ENCODE results near the gene TEPSIN. TPM values are rescaled to one million over a fixed set of nuclear protein-coding genes. Genes with fewer than 3 reads are reported as not detected.
"Not testable (repeated sequence)": the region's sequence is repeated elsewhere in the genome, so short reads cannot be mapped to it uniquely, and the experiment has no call there.

Gene TEPSIN
- total and polyA plus RNA-seq, 5 donors from 2014 or later = 2.1 to 113 (median 6.2) TPM

DNA sequence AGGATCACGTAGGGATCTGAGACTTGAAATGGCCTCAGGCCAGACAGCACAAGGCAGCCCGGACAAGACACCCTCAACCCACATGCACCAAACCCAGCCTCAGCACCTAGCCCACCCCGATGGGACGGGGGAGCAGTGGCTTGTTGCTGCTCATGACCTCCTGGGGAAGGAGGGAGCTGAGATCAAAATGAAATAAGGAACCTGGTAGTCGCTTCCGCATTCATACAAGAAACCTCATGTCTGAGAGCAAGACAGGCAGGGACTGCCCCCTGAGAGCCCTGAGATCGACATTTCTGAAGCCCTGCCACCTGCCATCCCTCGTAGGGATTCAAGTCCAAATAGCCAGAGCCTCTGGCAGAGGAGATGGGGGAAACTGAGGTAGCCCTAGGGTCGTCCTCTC, 10.4 kb downstream of the TEPSIN start:
- Mint-ChIP-seq H3K36me3 (peaks cover 18% of the 10 kb centered on the region), H3K27ac (no peak overlapping the region), H3K4me1 (peaks cover 0 to 20% (median 12%) of the 10 kb centered on the region in 4 donors), H3K27me3 (no peaks in the 10 kb centered on the region), H3K9me3 (no peaks in the 10 kb centered on the region), H3K4me3 (no peak overlapping the region)
- H3K4me3 ChIP-seq (ENCODE audit: low read depth, low read length) = no peak overlapping the region
- H3K36me3 ChIP-seq (ENCODE audit: control insufficient read depth, insufficient read depth, low read length) = peaks cover 17% of the 10 kb centered on the region
- H3K27me3 ChIP-seq (ENCODE audit: control insufficient read depth, insufficient read depth, low read length) = no peaks in the 10 kb centered on the region
- ATAC-seq (ENCODE audit: low read depth in 2 of 2) = peak in 1 of 2 donors; percentile 35
- DNase-seq = no peak
- no peaks in the 10 kb centered on the region for H3K9me3 ChIP-seq (ENCODE audit: control insufficient read depth in 2 of 2, low read length in 2 of 2)
- peaks cover 7% of the 10 kb centered on the region for H3K4me1 ChIP-seq (ENCODE audit: control insufficient read depth, insufficient read depth, low read length, poor library complexity, severe bottlenecking)
- no peak overlapping the region for H3K27ac ChIP-seq (ENCODE audit: insufficient read depth, low read length, poor library complexity, severe bottlenecking)

DNA sequence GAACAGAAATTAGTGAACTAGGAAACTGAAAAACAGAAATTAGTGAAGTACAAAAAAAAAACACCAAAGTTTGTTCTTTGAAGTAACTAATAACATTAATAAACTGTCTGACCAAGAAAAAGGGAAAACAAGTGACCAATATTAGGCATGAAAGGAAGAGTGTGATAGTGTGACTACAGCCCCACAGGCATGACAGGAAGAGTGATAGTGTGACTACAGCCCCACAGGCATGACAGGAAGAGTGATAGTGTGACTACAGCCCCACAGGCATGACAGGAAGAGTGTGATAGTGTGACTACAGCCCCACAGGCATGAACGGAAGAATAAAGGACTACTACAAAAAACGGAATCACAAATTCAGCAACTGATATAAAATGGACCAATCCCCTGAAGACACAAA, 11.2 kb downstream of the TEPSIN start:
- peak overlapping the region in 1 of 4 donors; percentile 33 for H3K4me3 Mint-ChIP-seq
- peak overlapping the region in 2 of 3 donors; percentile 4 to 27 for H3K27ac Mint-ChIP-seq
- not testable (repeated sequence) for H3K9me3 Mint-ChIP-seq; DNase-seq; ATAC-seq (ENCODE audit: low read depth in 2 of 2); H3K9me3 ChIP-seq (ENCODE audit: control insufficient read depth in 2 of 2, low read length in 2 of 2); H3K4me1 ChIP-seq (ENCODE audit: control insufficient read depth, insufficient read depth, low read length, poor library complexity, severe bottlenecking); H3K27ac ChIP-seq (ENCODE audit: insufficient read depth, low read length, poor library complexity, severe bottlenecking); H3K27me3 ChIP-seq (ENCODE audit: control insufficient read depth, insufficient read depth, low read length); H3K27me3 Mint-ChIP-seq; H3K4me3 ChIP-seq (ENCODE audit: low read depth, low read length)
- H3K4me1 Mint-ChIP-seq = peaks cover 0 to 21% (median 14%) of the 10 kb centered on the region in 4 donors
- peaks cover 16% of the 10 kb centered on the region for H3K36me3 ChIP-seq (ENCODE audit: control insufficient read depth, insufficient read depth, low read length)
- peaks cover 18% of the 10 kb centered on the region for H3K36me3 Mint-ChIP-seq

DNA sequence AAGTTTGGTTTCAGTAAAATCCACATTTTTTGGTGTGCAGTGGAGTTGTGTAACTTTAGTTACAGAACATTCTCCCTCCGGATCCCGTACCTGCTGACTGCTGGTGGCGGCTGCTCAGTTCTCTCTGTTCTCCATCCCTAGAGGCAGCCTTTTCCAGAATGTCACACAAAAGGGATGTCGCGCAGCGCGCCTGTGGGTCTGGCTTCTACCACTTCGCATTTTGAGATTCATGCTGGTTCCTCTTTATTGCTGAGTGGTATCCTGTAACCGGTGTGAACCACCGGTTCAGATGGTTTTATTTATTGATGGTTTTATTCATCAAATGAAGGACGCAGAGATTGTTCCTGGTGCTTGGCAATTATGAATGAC, 15.1 kb downstream of the TEPSIN start:
- peaks cover 0 to 25% (median 12%) of the 10 kb centered on the region in 4 donors for H3K4me1 Mint-ChIP-seq
- DNase-seq = no peak
- Histone ChIP-seq H3K4me1 (ENCODE audit: control insufficient read depth, insufficient read depth, low read length, poor library complexity, severe bottlenecking) (peaks cover 23% of the 10 kb centered on the region), H3K9me3 (ENCODE audit: control insufficient read depth in 2 of 2, low read length in 2 of 2) (no peaks in the 10 kb centered on the region), H3K36me3 (ENCODE audit: control insufficient read depth, insufficient read depth, low read length) (no peaks in the 10 kb centered on the region), H3K27me3 (ENCODE audit: control insufficient read depth, insufficient read depth, low read length) (no peaks in the 10 kb centered on the region), H3K27ac (ENCODE audit: insufficient read depth, low read length, poor library complexity, severe bottlenecking) (no peak overlapping the region), H3K4me3 (ENCODE audit: low read depth, low read length) (no peak overlapping the region)
- no peak for ATAC-seq (ENCODE audit: low read depth in 2 of 2)
- H3K27ac Mint-ChIP-seq = peak overlapping the region; percentile 42 to 74 (median 60)
- no peaks in the 10 kb centered on the region for H3K9me3 Mint-ChIP-seq
- peaks cover 5% of the 10 kb centered on the region for H3K36me3 Mint-ChIP-seq
- H3K4me3 Mint-ChIP-seq = peak overlapping the region; percentile 69 to 92 (median 88)
- H3K27me3 Mint-ChIP-seq = no peaks in the 10 kb centered on the region

DNA sequence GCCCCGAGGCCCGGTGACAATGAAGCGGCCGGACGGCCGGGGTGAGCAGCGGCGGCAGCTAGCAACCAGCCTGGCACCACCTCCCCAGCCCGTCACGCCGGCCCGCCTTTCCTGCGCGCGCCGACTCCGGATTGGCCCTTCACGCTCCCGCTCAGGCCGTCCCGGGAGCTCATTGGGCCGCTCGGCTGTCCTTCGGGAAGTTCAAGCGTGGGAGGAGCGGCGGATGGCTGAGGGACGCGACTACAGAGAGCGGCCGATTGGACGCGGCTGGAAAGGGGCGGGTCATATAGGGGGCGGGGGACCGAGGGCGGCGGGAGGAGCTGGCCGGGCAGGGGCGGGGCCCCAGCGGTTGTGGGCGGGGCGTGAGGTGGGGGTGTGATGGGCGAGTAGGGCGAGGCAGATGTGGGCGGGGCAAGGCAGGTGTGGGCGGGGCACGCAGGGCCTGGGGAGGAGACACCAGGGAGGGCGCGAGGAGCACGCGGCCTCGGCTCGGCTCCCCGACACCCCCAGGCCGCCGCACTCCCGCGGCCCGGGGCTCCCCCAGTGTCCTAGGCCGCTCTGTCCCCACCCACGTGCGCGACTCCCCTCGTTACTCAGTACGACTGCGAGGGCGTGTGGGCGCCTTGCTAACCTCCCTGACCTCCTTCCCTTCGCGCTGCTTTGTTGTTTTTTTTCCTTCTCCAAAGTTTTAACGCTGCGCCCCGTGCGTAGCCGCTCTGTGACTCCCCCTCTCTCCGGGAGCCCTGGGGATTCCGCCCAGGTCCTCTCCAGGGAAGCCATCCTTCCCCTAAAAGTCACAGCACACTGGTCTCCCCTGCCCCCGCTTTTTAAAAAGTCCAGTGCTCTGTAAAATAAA, 15.7 kb downstream of the TEPSIN start, which contains the start of gene CEP131:
Gene CEP131 (minus strand): TSS at position 60 of the 856 bp plus-strand sequence. CDS start 2,909 bp downstream, outside the sequence.
- Mint-ChIP-seq H3K9me3 (no peaks in the 10 kb centered on the region), H3K36me3 (peaks cover 1% of the 10 kb centered on the region), H3K4me1 (peaks cover 0 to 24% (median 12%) of the 10 kb centered on the region in 4 donors), H3K27ac (peak within 1 kb of the TSS; percentile 42 to 74 (median 60)), H3K27me3 (no peaks in the 10 kb centered on the region), H3K4me3 (peak within 1 kb of the TSS; percentile 80 to 95 (median 88))
- no peaks in the 10 kb centered on the region for H3K9me3 ChIP-seq (ENCODE audit: control insufficient read depth in 2 of 2, low read length in 2 of 2)
- H3K27ac ChIP-seq (ENCODE audit: insufficient read depth, low read length, poor library complexity, severe bottlenecking) = no peak within 1 kb of the TSS
- peaks cover 23% of the 10 kb centered on the region for H3K4me1 ChIP-seq (ENCODE audit: control insufficient read depth, insufficient read depth, low read length, poor library complexity, severe bottlenecking)
- H3K27me3 ChIP-seq (ENCODE audit: control insufficient read depth, insufficient read depth, low read length) = no peaks in the 10 kb centered on the region
- ATAC-seq (ENCODE audit: low read depth in 2 of 2) (peak; percentile 96 to 98), DNase-seq (peak; percentile 98 to 99 (median 99))
- H3K4me3 ChIP-seq (ENCODE audit: low read depth, low read length) = no peak within 1 kb of the TSS
- no peaks in the 10 kb centered on the region for H3K36me3 ChIP-seq (ENCODE audit: control insufficient read depth, insufficient read depth, low read length)

DNA sequence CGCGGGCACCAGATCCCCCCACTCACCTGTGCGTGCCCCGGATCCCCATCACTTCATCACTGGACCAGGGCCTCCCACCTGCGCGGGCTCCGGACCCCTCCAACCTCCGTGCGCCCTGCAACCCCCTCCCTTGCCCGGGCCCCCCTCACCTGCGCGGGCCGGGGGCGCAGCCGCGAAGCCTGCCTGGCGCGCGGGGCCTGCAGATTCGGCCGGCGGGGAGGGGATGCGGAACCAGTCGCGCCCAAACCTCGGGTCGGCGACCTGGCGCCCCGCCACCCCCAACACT, 16.3 kb downstream of the TEPSIN start:
- no peaks in the 10 kb centered on the region for H3K9me3 ChIP-seq (ENCODE audit: control insufficient read depth in 2 of 2, low read length in 2 of 2)
- ATAC-seq (ENCODE audit: low read depth in 2 of 2) (no peak), DNase-seq (no peak)
- Mint-ChIP-seq H3K27me3 (no peaks in the 10 kb centered on the region), H3K4me1 (peaks cover 0 to 18% (median 9%) of the 10 kb centered on the region in 4 donors), H3K36me3 (no peaks in the 10 kb centered on the region), H3K9me3 (no peaks in the 10 kb centered on the region), H3K4me3 (peak overlapping the region; percentile 80 to 95 (median 86)), H3K27ac (no peak overlapping the region)
- H3K27me3 ChIP-seq (ENCODE audit: control insufficient read depth, insufficient read depth, low read length) = no peaks in the 10 kb centered on the region
- no peak overlapping the region for H3K4me3 ChIP-seq (ENCODE audit: low read depth, low read length)
- no peaks in the 10 kb centered on the region for H3K36me3 ChIP-seq (ENCODE audit: control insufficient read depth, insufficient read depth, low read length)
- no peak overlapping the region for H3K27ac ChIP-seq (ENCODE audit: insufficient read depth, low read length, poor library complexity, severe bottlenecking)
- peaks cover 21% of the 10 kb centered on the region for H3K4me1 ChIP-seq (ENCODE audit: control insufficient read depth, insufficient read depth, low read length, poor library complexity, severe bottlenecking)

DNA sequence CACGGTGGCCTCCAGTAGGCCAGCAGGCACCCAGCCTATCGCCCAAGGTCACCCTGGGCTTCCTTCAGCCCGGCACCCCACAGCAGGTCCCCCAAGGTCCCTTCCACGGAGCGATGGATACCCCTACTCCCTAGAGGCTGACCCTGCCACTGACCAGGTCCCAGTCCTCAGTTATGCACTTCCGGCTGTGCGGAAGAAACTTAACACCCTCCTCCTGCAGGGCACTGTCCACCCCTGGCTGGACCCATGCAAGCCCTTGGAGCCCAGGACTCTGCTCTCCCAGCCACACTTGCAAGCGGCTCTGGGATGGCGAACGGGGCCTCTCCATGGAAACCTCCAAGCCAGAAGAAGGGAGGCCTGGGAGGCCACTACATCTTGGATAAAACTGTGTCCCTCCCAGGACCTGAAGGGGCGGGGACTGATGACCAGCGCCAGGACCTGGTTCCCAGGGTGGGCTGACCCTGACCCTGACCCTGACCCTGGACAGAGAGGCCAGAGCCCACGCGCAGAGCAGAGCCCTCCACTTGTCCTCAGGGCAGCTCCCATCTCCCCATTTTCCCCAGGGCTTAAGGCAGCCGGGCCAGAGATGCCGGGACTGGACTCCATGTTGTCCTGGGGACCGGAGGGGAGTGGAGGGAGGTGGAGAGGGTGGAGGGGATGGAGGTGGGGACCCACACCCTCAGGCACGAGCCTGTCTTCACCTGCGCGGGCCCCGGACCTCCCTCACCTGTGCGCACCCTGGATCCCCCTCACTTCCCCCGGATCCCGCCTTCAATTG, 16.8 kb downstream of the TEPSIN start:
- ATAC-seq (ENCODE audit: low read depth in 2 of 2) (no peak), DNase-seq (no peak)
- H3K4me3 Mint-ChIP-seq = peak overlapping the region; percentile 63 to 80 (median 72)

DNA sequence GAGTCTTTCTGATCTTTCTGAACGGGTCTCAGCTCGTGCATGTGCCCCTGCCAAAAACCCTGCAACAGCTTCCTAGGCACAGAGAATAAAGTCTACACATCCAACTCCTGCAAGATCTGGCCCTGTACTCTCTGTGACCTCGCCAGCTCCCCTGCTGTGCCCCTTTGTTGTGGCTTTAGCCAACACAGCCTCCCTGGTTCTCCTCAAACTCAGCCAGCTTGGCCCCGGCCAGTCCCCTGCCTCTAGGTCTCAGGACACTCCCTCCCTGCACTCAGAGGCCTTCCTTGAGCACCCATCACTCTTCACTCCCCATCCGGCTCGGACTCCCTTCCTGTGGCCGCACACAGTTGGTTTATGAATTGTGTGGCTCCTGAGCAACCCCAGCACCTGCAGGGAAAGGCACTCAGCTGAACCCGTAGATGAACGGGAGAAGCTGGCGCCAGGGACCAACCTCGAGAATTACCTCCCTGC, 17.4 kb downstream of the TEPSIN start:
- Mint-ChIP-seq H3K4me1 (peaks cover 0 to 17% (median 8%) of the 10 kb centered on the region in 4 donors), H3K9me3 (no peaks in the 10 kb centered on the region), H3K27me3 (no peaks in the 10 kb centered on the region), H3K36me3 (peaks cover 8% of the 10 kb centered on the region), H3K27ac (no peak overlapping the region), H3K4me3 (peak overlapping the region; percentile 62 to 74 (median 67))
- Histone ChIP-seq H3K4me3 (ENCODE audit: low read depth, low read length) (no peak overlapping the region), H3K4me1 (ENCODE audit: control insufficient read depth, insufficient read depth, low read length, poor library complexity, severe bottlenecking) (peaks cover 21% of the 10 kb centered on the region), H3K36me3 (ENCODE audit: control insufficient read depth, insufficient read depth, low read length) (no peaks in the 10 kb centered on the region), H3K27ac (ENCODE audit: insufficient read depth, low read length, poor library complexity, severe bottlenecking) (no peak overlapping the region), H3K27me3 (ENCODE audit: control insufficient read depth, insufficient read depth, low read length) (no peaks in the 10 kb centered on the region), H3K9me3 (ENCODE audit: control insufficient read depth in 2 of 2, low read length in 2 of 2) (no peaks in the 10 kb centered on the region)
- no peak for ATAC-seq (ENCODE audit: low read depth in 2 of 2)
- DNase-seq = no peak

More for the DNA sequence above, 16.8 kb downstream of the TEPSIN start:
- Mint-ChIP-seq H3K36me3 (peaks cover 3% of the 10 kb centered on the region), H3K9me3 (no peaks in the 10 kb centered on the region), H3K4me1 (peaks cover 0 to 17% (median 8%) of the 10 kb centered on the region in 4 donors), H3K27ac (no peak overlapping the region), H3K27me3 (no peaks in the 10 kb centered on the region)
- Histone ChIP-seq H3K4me3 (ENCODE audit: low read depth, low read length) (no peak overlapping the region), H3K27me3 (ENCODE audit: control insufficient read depth, insufficient read depth, low read length) (no peaks in the 10 kb centered on the region), H3K4me1 (ENCODE audit: control insufficient read depth, insufficient read depth, low read length, poor library complexity, severe bottlenecking) (peaks cover 21% of the 10 kb centered on the region), H3K36me3 (ENCODE audit: control insufficient read depth, insufficient read depth, low read length) (no peaks in the 10 kb centered on the region), H3K9me3 (ENCODE audit: control insufficient read depth in 2 of 2, low read length in 2 of 2) (no peaks in the 10 kb centered on the region), H3K27ac (ENCODE audit: insufficient read depth, low read length, poor library complexity, severe bottlenecking) (no peak overlapping the region)

All from CD4-positive, CD25-positive, alpha-beta regulatory T cell (primary cell).